ENCODE results near the gene CEP78.
"Not testable (repeated sequence)": the region's sequence is repeated elsewhere in the genome, so short reads cannot be mapped to it uniquely, and the experiment has no call there.

The CEP78 gene

DNA sequence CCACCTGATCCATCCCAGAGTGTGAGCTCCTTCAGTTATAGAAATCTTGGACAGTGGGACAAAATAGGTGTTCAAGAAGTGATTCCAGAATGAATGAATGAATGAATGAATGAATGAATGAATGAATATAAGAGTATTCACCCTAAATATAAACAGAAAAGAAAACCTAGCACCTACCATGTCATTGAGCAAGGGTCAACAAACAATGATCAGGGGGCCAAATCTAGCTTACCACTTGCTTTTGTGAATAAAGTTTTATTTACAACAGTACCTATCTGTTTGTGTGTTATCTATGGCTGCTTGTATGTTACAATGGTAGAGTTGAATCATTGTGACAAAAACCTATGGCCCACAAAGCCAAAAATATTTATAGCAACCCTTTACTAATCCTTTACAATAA is 43.9 kb upstream of the CEP78 start:
- Histone ChIP-seq H3K4me1 (ENCODE audit: control insufficient read depth in 1 of 2, insufficient read depth in 1 of 2, low read depth in 1 of 2, low read length in 1 of 2) (no peaks in the 10 kb centered on the region), H3K27ac (no peak overlapping the region), H3K4me3 (ENCODE audit: low read depth in 1 of 2, low read length in 1 of 2) (no peak overlapping the region), H3K9me3 (no peaks in the 10 kb centered on the region), H3K36me3 (no peaks in the 10 kb centered on the region), H3K27me3 (no peaks in the 10 kb centered on the region)
- TF ChIP-seq, protein P1, sequence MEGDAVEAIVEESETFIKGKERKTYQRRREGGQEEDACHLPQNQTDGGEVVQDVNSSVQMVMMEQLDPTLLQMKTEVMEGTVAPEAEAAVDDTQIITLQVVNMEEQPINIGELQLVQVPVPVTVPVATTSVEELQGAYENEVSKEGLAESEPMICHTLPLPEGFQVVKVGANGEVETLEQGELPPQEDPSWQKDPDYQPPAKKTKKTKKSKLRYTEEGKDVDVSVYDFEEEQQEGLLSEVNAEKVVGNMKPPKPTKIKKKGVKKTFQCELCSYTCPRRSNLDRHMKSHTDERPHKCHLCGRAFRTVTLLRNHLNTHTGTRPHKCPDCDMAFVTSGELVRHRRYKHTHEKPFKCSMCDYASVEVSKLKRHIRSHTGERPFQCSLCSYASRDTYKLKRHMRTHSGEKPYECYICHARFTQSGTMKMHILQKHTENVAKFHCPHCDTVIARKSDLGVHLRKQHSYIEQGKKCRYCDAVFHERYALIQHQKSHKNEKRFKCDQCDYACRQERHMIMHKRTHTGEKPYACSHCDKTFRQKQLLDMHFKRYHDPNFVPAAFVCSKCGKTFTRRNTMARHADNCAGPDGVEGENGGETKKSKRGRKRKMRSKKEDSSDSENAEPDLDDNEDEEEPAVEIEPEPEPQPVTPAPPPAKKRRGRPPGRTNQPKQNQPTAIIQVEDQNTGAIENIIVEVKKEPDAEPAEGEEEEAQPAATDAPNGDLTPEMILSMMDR (IDR thresholded peaks at IDR 0.05): no peak

DNA sequence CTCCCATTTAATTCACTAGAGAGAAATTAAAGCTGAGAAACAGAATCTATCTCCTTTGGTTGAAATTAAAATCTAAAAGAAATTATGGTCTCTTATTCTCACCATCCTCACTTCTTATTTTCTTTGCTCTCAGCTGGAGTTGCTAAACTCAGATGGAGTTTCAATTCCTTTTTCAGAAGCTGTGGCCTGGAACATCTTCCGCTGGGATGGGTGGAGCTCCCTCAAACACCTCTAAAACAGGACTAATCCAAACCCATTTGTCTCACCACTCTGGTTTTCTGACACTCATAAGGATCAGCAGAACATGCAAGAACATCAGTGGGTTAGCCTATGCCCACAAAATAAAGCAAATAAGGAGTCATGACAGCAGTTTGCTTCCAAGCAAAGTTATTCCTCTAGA is 39.6 kb upstream of the CEP78 start:
- TF ChIP-seq, protein P1 (IDR thresholded peaks at IDR 0.05): no peak
- H3K4me1 ChIP-seq (ENCODE audit: control insufficient read depth in 1 of 2, insufficient read depth in 1 of 2, low read depth in 1 of 2, low read length in 1 of 2): no peaks in the 10 kb centered on the region
- no peaks in the 10 kb centered on the region for H3K36me3 ChIP-seq
- no peaks in the 10 kb centered on the region for H3K9me3 ChIP-seq
- H3K4me3 ChIP-seq (ENCODE audit: low read depth in 1 of 2, low read length in 1 of 2): no peak overlapping the region
- no peaks in the 10 kb centered on the region for H3K27me3 ChIP-seq
- no peak overlapping the region for H3K27ac ChIP-seq

DNA sequence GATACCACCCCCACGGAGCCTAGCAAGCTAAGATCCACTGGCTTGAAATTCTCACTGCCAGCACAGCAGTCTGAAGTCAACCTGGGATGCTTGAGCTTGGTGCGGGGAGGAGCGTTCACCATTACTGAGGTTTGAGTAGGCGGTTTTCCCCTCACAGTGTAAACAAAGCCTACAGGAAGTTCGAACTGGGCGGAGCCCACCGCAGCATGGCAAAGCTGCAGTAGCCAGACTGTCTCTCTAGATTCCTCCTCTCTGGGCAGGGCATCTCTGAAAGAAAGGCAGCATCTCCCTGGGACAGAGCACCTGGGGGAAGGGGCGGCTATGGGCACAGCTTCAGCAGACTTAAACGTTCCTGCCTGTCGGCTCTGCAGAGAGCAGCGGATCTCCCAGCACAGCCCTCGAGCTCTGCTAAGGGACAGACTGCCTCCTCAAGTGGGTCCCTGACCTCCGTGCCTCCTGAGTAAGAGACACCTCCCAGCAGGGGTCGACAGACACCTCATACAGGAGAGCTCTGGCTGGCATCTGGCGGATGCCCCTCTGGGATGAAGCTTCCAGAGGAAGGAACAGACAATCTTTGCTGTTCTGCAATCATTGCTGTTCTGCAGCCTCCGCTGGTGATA is 34.6 kb upstream of the CEP78 start:
- H3K9me3 ChIP-seq; H3K36me3 ChIP-seq; H3K27me3 ChIP-seq; H3K4me1 ChIP-seq (ENCODE audit: control insufficient read depth in 1 of 2, insufficient read depth in 1 of 2, low read depth in 1 of 2, low read length in 1 of 2); H3K27ac ChIP-seq; H3K4me3 ChIP-seq (ENCODE audit: low read depth in 1 of 2, low read length in 1 of 2): not testable (repeated sequence)

DNA sequence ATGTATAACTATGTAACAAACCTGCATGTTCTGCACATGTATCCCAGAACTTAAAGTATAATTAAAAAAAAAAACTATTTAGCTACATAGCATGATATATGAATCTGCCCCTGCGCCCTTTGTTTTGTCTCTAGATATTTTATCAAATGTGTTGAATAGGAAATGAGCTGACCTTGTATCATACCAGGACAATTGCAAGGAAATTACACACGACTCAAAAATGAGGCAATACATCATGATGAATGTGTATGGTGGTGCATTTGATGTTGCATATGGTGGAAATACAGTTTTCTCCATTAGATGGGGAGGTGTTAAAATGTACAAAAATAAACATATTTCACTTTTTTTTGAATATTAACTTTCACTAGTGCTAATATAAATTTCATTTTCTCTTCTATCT is 28.6 kb upstream of the CEP78 start:
- TF ChIP-seq, protein P1 (IDR thresholded peaks at IDR 0.05): no peak
- Histone ChIP-seq H3K4me1 (ENCODE audit: control insufficient read depth in 1 of 2, insufficient read depth in 1 of 2, low read depth in 1 of 2, low read length in 1 of 2) (no peaks in the 10 kb centered on the region), H3K27ac (no peak overlapping the region), H3K27me3 (no peaks in the 10 kb centered on the region), H3K4me3 (ENCODE audit: low read depth in 1 of 2, low read length in 1 of 2) (no peak overlapping the region), H3K36me3 (no peaks in the 10 kb centered on the region), H3K9me3 (no peaks in the 10 kb centered on the region)

DNA sequence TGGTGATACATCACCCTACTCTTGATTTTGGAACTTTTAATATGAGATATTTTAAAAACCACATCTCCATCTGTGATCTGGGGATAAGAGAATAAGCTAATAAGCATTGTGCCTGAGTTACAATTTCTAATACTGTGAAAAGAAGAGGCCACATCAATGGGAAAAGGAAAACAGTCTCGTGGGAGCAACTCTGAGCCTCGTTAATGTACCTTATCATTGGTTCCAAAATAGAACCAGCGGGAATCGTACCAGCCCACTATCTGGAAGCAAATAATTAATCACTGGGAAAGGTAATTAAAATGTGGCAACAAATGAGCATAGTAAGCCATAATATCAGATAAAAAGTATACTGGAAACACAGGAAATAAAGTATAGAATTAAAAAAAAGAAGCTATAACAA is 28.0 kb upstream of the CEP78 start:
- H3K27ac ChIP-seq: no peak overlapping the region
- no peaks in the 10 kb centered on the region for H3K36me3 ChIP-seq
- no peaks in the 10 kb centered on the region for H3K4me1 ChIP-seq (ENCODE audit: control insufficient read depth in 1 of 2, insufficient read depth in 1 of 2, low read depth in 1 of 2, low read length in 1 of 2)
- H3K27me3 ChIP-seq: no peaks in the 10 kb centered on the region
- H3K4me3 ChIP-seq (ENCODE audit: low read depth in 1 of 2, low read length in 1 of 2): no peak overlapping the region
- TF ChIP-seq, protein P1 (IDR thresholded peaks at IDR 0.05): no peak
- H3K9me3 ChIP-seq: no peaks in the 10 kb centered on the region

DNA sequence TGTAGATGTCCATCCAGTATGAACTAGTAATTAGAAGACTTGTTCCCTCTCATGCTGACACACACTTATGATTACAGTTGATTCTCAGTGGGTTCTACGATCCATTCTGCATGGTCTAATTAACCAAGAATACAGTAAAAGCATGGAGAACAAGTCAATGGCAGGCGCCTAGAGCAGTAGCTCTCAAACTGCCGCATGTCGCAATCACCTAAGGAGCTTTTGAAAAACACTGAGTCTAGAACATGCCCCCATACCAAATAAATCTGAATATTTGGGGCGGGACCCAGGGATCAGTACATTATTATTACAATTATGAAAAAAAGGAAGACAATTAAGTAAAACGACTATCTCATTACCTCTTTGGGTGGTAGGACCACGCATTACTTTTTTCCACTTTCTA is 26.7 kb upstream of the CEP78 start:
- Histone ChIP-seq H3K27me3 (no peaks in the 10 kb centered on the region), H3K4me1 (ENCODE audit: control insufficient read depth in 1 of 2, insufficient read depth in 1 of 2, low read depth in 1 of 2, low read length in 1 of 2) (no peaks in the 10 kb centered on the region), H3K27ac (no peak overlapping the region), H3K4me3 (ENCODE audit: low read depth in 1 of 2, low read length in 1 of 2) (no peak overlapping the region), H3K36me3 (no peaks in the 10 kb centered on the region), H3K9me3 (no peaks in the 10 kb centered on the region)
- TF ChIP-seq, protein P1 (IDR thresholded peaks at IDR 0.05): no peak
